ENCODE data around the gene ECHDC3.
A peak's percentile ranks its signal among the peaks of the same experiment; 100 is the strongest.

ECHDC3 gene

GRCh38 chr10:11754173-11754572 lies 12.0 kb downstream of the ECHDC3 start:
- DNase-seq (ENCODE audit: low spot score), result no peak

GRCh38 chr10:11754620-11755019 lies 12.4 kb downstream of the ECHDC3 start:
- DNase-seq (ENCODE audit: low spot score), result no peak

- DNase-seq (ENCODE audit: low spot score), result no peak
Observed at GRCh38 chr10:11755512-11756263, 13.5 kb downstream of the ECHDC3 start.

- no peak for DNase-seq (ENCODE audit: low spot score)
Observed at GRCh38 chr10:11756766-11757315, 14.7 kb downstream of the ECHDC3 start.

- DNase-seq (ENCODE audit: low spot score), result no peak
Observed at GRCh38 chr10:11757454-11757820, 15.3 kb downstream of the ECHDC3 start.

GRCh38 chr10:11757821-11758463 lies 15.8 kb downstream of the ECHDC3 start:
- peak; percentile 90 for DNase-seq (ENCODE audit: low spot score)

GRCh38 chr10:11758527-11759236 lies 16.5 kb downstream of the ECHDC3 start:
- no peak for DNase-seq (ENCODE audit: low spot score)

- DNase-seq (ENCODE audit: low spot score), result no peak
Observed at GRCh38 chr10:11759347-11759746, 17.2 kb downstream of the ECHDC3 start.

GRCh38 chr10:11760151-11760550 lies 18.0 kb downstream of the ECHDC3 start:
- DNase-seq (ENCODE audit: low spot score), result no peak

GRCh38 chr10:11760861-11761260 lies 18.7 kb downstream of the ECHDC3 start:
- DNase-seq (ENCODE audit: low spot score), result no peak

- DNase-seq (ENCODE audit: low spot score), result no peak
Observed at GRCh38 chr10:11761431-11761830, 19.2 kb downstream of the ECHDC3 start.

- no peak for DNase-seq (ENCODE audit: low spot score)
Observed at GRCh38 chr10:11762706-11763500, 20.7 kb downstream of the ECHDC3 start.

GRCh38 chr10:11763501-11763861 lies 21.3 kb downstream of the ECHDC3 start:
- no peak for DNase-seq (ENCODE audit: low spot score)

- no peak for DNase-seq (ENCODE audit: low spot score)
Observed at GRCh38 chr10:11765141-11765540, 23.0 kb downstream of the ECHDC3 start.

- DNase-seq (ENCODE audit: low spot score), result no peak
Observed at GRCh38 chr10:11772575-11773288, 30.6 kb downstream of the ECHDC3 start.

- DNase-seq (ENCODE audit: low spot score), result no peak
Observed at GRCh38 chr10:11773761-11774441, 31.7 kb downstream of the ECHDC3 start.

GRCh38 chr10:11775412-11775811 lies 33.2 kb downstream of the ECHDC3 start:
- DNase-seq (ENCODE audit: low spot score), result no peak

GRCh38 chr10:11776080-11776479 lies 33.9 kb downstream of the ECHDC3 start:
- DNase-seq (ENCODE audit: low spot score), result no peak

GRCh38 chr10:11781114-11781513 lies 38.9 kb downstream of the ECHDC3 start:
- DNase-seq (ENCODE audit: low spot score), result no peak

- peak; percentile 68 for DNase-seq (ENCODE audit: low spot score)
Observed at GRCh38 chr10:11782793-11783557, 40.8 kb downstream of the ECHDC3 start.
